ENCODE measurements around the gene FYN. TPM values are rescaled to one million over a fixed set of nuclear protein-coding genes. Genes with fewer than 3 reads are reported as not detected.

Gene FYN
- total and polyA plus RNA-seq, 2 of the 13 experiments (the other 11 are each of a cell fraction or from before 2014, with no cell fraction given): 15.5 to 24.6 TPM

GRCh38 chr6:111861431-111861885 is 11.8 kb downstream of the FYN start (continued):
- TF ChIP-seq, protein P1, sequence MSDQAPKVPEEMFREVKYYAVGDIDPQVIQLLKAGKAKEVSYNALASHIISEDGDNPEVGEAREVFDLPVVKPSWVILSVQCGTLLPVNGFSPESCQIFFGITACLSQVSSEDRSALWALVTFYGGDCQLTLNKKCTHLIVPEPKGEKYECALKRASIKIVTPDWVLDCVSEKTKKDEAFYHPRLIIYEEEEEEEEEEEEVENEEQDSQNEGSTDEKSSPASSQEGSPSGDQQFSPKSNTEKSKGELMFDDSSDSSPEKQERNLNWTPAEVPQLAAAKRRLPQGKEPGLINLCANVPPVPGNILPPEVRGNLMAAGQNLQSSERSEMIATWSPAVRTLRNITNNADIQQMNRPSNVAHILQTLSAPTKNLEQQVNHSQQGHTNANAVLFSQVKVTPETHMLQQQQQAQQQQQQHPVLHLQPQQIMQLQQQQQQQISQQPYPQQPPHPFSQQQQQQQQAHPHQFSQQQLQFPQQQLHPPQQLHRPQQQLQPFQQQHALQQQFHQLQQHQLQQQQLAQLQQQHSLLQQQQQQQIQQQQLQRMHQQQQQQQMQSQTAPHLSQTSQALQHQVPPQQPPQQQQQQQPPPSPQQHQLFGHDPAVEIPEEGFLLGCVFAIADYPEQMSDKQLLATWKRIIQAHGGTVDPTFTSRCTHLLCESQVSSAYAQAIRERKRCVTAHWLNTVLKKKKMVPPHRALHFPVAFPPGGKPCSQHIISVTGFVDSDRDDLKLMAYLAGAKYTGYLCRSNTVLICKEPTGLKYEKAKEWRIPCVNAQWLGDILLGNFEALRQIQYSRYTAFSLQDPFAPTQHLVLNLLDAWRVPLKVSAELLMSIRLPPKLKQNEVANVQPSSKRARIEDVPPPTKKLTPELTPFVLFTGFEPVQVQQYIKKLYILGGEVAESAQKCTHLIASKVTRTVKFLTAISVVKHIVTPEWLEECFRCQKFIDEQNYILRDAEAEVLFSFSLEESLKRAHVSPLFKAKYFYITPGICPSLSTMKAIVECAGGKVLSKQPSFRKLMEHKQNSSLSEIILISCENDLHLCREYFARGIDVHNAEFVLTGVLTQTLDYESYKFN (CRISPR knock-in tag; conservative IDR thresholded peaks at IDR 0.05): no peak
- TF ChIP-seq HOXA5 (CRISPR knock-in tag; IDR thresholded peaks at IDR 0.05) (no peak), ZNF329 (CRISPR knock-in tag; IDR thresholded peaks at IDR 0.05; ENCODE audit: low read depth) (no peak)
- TF ChIP-seq, protein P2, sequence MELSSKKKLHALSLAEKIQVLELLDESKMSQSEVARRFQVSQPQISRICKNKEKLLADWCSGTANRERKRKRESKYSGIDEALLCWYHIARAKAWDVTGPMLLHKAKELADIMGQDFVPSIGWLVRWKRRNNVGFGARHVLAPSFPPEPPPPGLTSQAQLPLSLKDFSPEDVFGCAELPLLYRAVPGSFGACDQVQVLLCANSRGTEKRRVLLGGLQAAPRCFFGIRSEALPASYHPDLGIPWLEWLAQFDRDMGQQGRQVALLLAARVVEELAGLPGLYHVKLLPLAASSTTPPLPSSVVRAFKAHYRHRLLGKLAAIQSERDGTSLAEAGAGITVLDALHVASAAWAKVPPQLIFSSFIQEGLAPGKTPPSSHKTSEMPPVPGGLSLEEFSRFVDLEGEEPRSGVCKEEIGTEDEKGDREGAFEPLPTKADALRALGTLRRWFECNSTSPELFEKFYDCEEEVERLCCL (CRISPR knock-in tag; IDR thresholded peaks at IDR 0.05; ENCODE audit: borderline replicate concordance): no peak

DNA sequence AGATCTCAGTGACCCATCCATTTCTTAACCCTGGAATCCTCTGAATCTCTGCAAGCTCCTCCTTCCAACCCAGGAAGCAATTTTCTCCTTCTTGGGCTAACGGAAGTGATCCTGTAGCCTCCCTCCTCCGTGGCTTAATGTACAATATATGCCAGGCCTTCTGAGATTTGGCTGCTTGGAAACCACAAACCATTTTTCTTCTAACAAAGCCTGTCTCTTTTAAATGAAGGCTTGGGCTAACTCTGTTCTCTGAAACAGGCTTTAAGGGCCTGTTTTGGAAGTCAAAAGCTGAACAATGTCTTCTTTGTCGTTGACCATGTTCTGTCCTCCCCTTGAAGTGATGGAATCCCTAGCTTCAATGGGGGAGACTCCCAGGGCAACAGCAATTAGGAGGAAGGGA is 14.9 kb downstream of the FYN start:
- no TSS peak for BruUV-seq (replicated peaks)
- intact Hi-C loops (cut with micrococcal nuclease; ENCODE audit: unreplicated experiment) (no loop called here), in situ Hi-C loops (cut with HindIII; ENCODE audit: extremely low pct_ligation_motif_present, low pct_unique_long_range_greater_than_20kb) (no loop called here)
- no peak for FAIRE-seq
- Histone ChIP-seq H4K20me1 (ENCODE audit: insufficient read depth, low read length) (no peaks in the 10 kb centered on the region), H3K9ac (ENCODE audit: insufficient read depth, low read depth, low read length) (no peak overlapping the region), H3K4me2 (ENCODE audit: low read depth, low read length) (no peak overlapping the region), H3K27ac (ENCODE audit: extremely low read length, insufficient read depth, low read length) (no peak overlapping the region), H3K36me3 (replicated peaks in 1 of 2; ENCODE audit: control insufficient read depth in 1 of 2, insufficient read depth in 2 of 2, low read length in 2 of 2) (no peaks in the 10 kb centered on the region), H3K4me3 (replicated peaks in 1 of 3; ENCODE audit: insufficient read depth in 1 of 3, low read depth in 2 of 3, low read length in 3 of 3) (no peak overlapping the region), H3K4me1 (ENCODE audit: insufficient read depth, low read length) (peaks cover 9% of the 10 kb centered on the region; the same call in 1 of the 2 replicates), H3K79me2 (ENCODE audit: insufficient read depth, low read length) (no peaks in the 10 kb centered on the region), H3K27me3 (ENCODE audit: control insufficient read depth in 1 of 2, insufficient read depth in 2 of 2, low read length in 2 of 2) (no peaks in the 10 kb centered on the region), H2AFZ (ENCODE audit: low read length) (no peak overlapping the region), H3K9me3 (ENCODE audit: low read length) (no peaks in the 10 kb centered on the region)
- ATAC-seq: no peak
- 48% methylated on average over 3 of the region's 3 CpGs for WGBS (ENCODE audit: low lambda C conversion rate)
- no peak for DNase-seq (ENCODE audit: low spot score)
- POLR2A ChIA-PET: no interaction called here
- CTCF ChIA-PET (ENCODE audit: low intra/inter-chr PET ratio, low total read pairs): no interaction called here
- TF ChIP-seq ATM (IDR thresholded peaks at IDR 0.05; ENCODE audit: borderline replicate concordance) (no peak), ZNF878 (CRISPR knock-in tag; IDR thresholded peaks at IDR 0.05) (no peak), ZNF652 (CRISPR knock-in tag; IDR thresholded peaks at IDR 0.05; ENCODE audit: borderline replicate concordance, low read depth) (no peak), ZNF253 (CRISPR knock-in tag; IDR thresholded peaks at IDR 0.05; ENCODE audit: borderline replicate concordance) (no peak), SMARCC2 (IDR thresholded peaks at IDR 0.05) (no peak), KDM2A (CRISPR knock-in tag; IDR thresholded peaks at IDR 0.05; ENCODE audit: borderline replicate concordance, low read depth) (no peak), ZNF225 (CRISPR knock-in tag; IDR thresholded peaks at IDR 0.05) (no peak), NFKB2 (CRISPR knock-in tag; IDR thresholded peaks at IDR 0.05; ENCODE audit: borderline replicate concordance) (no peak), DBP (CRISPR knock-in tag; IDR thresholded peaks at IDR 0.05; ENCODE audit: not compliant biosample characterization) (no peak), TCF7L2 (IDR thresholded peaks at IDR 0.05; ENCODE audit: low read depth, low read length) (no peak), NPAS2 (CRISPR knock-in tag; IDR thresholded peaks at IDR 0.05; ENCODE audit: borderline replicate concordance) (no peak), E2F2 (CRISPR knock-in tag; IDR thresholded peaks at IDR 0.05; ENCODE audit: borderline replicate concordance) (no peak)
- TF ChIP-seq, protein P3, sequence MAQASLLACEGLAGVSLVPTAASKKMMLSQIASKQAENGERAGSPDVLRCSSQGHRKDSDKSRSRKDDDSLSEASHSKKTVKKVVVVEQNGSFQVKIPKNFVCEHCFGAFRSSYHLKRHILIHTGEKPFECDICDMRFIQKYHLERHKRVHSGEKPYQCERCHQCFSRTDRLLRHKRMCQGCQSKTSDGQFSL (CRISPR knock-in tag; IDR thresholded peaks at IDR 0.05): no peak

Measured in HepG2 (cell line).